GM12875 (cell line): ENCODE data around the gene FANCL.
"Not testable (repeated sequence)": the region's sequence is repeated elsewhere in the genome, so short reads cannot be mapped to it uniquely, and the experiment has no call there.

Experiments used
- H3K4me3 ChIP-seq: one replicate; pipeline ENCODE4 v1.5.1; 2011; ENCODE audit warnings: low read depth, low read length, control low read depth
- TF ChIP-seq, protein P1 (sequence below): IDR thresholded peaks from 2 replicates; pipeline ENCODE4 v1.5.1; 2011; ENCODE audit warnings: low read depth, mild to moderate bottlenecking, control low read depth, inconsistent platforms, low read length, moderate library complexity, borderline replicate concordance; ENCODE audit not compliant: insufficient read depth

Gene FANCL

DNA sequence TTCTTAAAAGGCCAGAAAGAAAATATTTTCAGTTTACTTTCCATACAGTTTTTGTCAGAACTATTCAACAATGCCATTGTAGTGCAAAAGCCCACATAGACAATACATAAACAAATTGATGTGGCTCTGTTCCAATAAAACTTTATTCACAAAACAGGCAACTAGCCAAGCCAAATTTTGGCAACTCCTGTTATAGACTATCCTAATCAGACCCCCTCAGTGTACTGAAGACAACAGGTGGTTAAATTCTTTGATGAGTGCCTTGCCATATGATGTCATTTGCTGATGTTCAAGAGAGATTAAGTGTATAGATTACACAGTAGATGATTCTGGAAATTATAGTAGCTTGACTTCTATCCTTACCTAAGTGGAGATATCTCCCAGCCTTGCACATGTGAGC, 83.4 kb downstream of the FANCL start:
- H3K4me3 ChIP-seq: no peak overlapping the region
- TF ChIP-seq, protein P1, sequence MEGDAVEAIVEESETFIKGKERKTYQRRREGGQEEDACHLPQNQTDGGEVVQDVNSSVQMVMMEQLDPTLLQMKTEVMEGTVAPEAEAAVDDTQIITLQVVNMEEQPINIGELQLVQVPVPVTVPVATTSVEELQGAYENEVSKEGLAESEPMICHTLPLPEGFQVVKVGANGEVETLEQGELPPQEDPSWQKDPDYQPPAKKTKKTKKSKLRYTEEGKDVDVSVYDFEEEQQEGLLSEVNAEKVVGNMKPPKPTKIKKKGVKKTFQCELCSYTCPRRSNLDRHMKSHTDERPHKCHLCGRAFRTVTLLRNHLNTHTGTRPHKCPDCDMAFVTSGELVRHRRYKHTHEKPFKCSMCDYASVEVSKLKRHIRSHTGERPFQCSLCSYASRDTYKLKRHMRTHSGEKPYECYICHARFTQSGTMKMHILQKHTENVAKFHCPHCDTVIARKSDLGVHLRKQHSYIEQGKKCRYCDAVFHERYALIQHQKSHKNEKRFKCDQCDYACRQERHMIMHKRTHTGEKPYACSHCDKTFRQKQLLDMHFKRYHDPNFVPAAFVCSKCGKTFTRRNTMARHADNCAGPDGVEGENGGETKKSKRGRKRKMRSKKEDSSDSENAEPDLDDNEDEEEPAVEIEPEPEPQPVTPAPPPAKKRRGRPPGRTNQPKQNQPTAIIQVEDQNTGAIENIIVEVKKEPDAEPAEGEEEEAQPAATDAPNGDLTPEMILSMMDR: no peak

DNA sequence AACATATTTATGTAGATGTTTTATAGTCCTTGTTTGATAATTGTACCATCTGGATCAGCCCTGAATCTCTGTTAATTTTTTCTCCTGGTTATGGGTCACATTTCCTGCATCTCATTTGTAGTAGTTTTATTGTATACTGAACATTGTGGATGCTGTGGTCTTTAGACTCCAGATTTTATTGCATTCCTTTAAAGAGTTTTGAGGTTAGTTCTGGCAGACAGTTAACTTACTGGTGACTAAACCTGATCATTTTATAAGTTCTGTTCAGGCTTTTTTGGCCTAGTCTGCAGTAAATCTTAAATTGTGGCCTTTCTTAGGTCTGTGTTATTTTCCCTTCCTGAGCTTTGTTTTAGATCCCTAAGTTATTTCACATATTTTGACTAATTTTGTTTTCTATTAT, 84.3 kb downstream of the FANCL start:
- TF ChIP-seq, protein P1: no peak
- H3K4me3 ChIP-seq: no peak overlapping the region

- TF ChIP-seq, protein P1: no peak
- no peak overlapping the region for H3K4me3 ChIP-seq
Observed at GRCh38 chr2:58155160-58155778, 85.9 kb downstream of the FANCL start.

DNA sequence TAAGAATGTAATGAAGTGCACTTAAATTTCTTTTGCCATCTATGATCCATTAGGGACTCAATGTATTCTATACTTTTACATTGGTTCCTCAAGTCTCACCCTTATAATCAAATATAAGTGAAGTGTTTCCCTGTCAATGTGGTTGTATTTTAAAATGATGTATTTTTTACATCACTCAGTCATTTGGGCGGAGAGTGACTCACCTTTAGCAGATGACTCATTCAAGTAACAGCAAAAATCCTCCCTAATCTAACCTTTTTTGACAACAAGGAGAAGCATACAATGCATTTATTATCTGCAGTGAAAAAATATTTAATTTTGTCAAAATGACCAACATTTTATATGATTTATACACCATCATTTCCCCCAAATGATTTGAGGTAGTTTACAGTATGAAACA, 94.4 kb downstream of the FANCL start:
- H3K4me3 ChIP-seq: no peak overlapping the region
- TF ChIP-seq, protein P1: no peak

GRCh38 chr2:58145769-58146168, 95.4 kb downstream of the FANCL start:
- not testable (repeated sequence) for H3K4me3 ChIP-seq

- no peak overlapping the region for H3K4me3 ChIP-seq
- TF ChIP-seq, protein P1: no peak
Observed at GRCh38 chr2:58140508-58141072, 100.5 kb downstream of the FANCL start.

GRCh38 chr2:58138396-58139030, 102.6 kb downstream of the FANCL start:
- TF ChIP-seq, protein P1: no peak
- no peak overlapping the region for H3K4me3 ChIP-seq
